Endothelial cell (in vitro differentiated cells): ENCODE results near the gene ATXN7L1. TPM values are rescaled to one million over a fixed set of nuclear protein-coding genes. Genes with fewer than 3 reads are reported as not detected.
A peak's percentile ranks its signal among the peaks of the same experiment; 100 is the strongest.

Source experiments
- DNase-seq: peaks from one replicate; pipeline ENCODE4 v3.0.0; 2021; ENCODE audit warnings: low spot score
- H3K27ac Mint-ChIP-seq: one replicate; pipeline ENCODE4 v1.8.0; 2021; ENCODE audit warnings: mixed read lengths, inconsistent platforms; ENCODE audit not compliant: unreplicated experiment
- H3K27me3 Mint-ChIP-seq: one replicate; pipeline ENCODE4 v1.8.0; 2021; ENCODE audit warnings: mild to moderate bottlenecking, moderate library complexity, mixed read lengths, inconsistent platforms; ENCODE audit not compliant: unreplicated experiment
- H3K36me3 Mint-ChIP-seq: one replicate; pipeline ENCODE4 v1.8.0; 2021; ENCODE audit warnings: mild to moderate bottlenecking, low read depth, mixed read lengths, inconsistent platforms; ENCODE audit not compliant: unreplicated experiment
- H3K4me1 Mint-ChIP-seq: one replicate; pipeline ENCODE4 v1.8.0; 2021; ENCODE audit warnings: mild to moderate bottlenecking, mixed read lengths, inconsistent platforms; ENCODE audit not compliant: unreplicated experiment
- H3K4me3 Mint-ChIP-seq: one replicate; pipeline ENCODE4 v1.8.0; 2021; ENCODE audit warnings: mild to moderate bottlenecking, mixed read lengths, inconsistent platforms; ENCODE audit not compliant: unreplicated experiment
- H3K9me3 Mint-ChIP-seq: one replicate; pipeline ENCODE4 v1.8.0; 2021; ENCODE audit warnings: mixed read lengths, inconsistent platforms; ENCODE audit not compliant: unreplicated experiment
- CTCF ChIP-seq: fragments of 200-600 bp; sonication (generic); IDR thresholded peaks from one replicate; pipeline ENCODE4 v1.5.0; 2021; ENCODE audit warnings: antibody characterized with exemption; ENCODE audit not compliant: unreplicated experiment
- total RNA-seq: library from RNA; stranded (reverse); fragmentation: NEBNext Ultra II Directional; extraction: Animal tissue kit (Norgen Biotek cat#: 25700); gene quantifications from one replicate; pipeline ENCODE4 v1.2.1, GENCODE V29; 2021; ENCODE audit not compliant: unreplicated experiment

The ATXN7L1 gene
- total RNA-seq, 1 donor from 2014 or later: 18.4 TPM

GRCh38 chr7:105815576-105815975 is 60.8 kb downstream of the ATXN7L1 start:
- Mint-ChIP-seq H3K4me1 (peaks cover 29% of the 10 kb centered on the region), H3K36me3 (peaks cover 10% of the 10 kb centered on the region), H3K27me3 (peaks cover 5% of the 10 kb centered on the region), H3K27ac (no peak overlapping the region), H3K4me3 (no peak overlapping the region), H3K9me3 (no peaks in the 10 kb centered on the region)
- no peak for TF ChIP-seq CTCF
- DNase-seq: no peak

- DNase-seq: no peak
- Mint-ChIP-seq H3K27ac (no peak overlapping the region), H3K27me3 (peaks cover 7% of the 10 kb centered on the region), H3K4me3 (no peak overlapping the region), H3K4me1 (peaks cover 29% of the 10 kb centered on the region), H3K36me3 (peaks cover 12% of the 10 kb centered on the region), H3K9me3 (no peaks in the 10 kb centered on the region)
- no peak for TF ChIP-seq CTCF
Measured at GRCh38 chr7:105814481-105814880, 61.9 kb downstream of the ATXN7L1 start.

DNA sequence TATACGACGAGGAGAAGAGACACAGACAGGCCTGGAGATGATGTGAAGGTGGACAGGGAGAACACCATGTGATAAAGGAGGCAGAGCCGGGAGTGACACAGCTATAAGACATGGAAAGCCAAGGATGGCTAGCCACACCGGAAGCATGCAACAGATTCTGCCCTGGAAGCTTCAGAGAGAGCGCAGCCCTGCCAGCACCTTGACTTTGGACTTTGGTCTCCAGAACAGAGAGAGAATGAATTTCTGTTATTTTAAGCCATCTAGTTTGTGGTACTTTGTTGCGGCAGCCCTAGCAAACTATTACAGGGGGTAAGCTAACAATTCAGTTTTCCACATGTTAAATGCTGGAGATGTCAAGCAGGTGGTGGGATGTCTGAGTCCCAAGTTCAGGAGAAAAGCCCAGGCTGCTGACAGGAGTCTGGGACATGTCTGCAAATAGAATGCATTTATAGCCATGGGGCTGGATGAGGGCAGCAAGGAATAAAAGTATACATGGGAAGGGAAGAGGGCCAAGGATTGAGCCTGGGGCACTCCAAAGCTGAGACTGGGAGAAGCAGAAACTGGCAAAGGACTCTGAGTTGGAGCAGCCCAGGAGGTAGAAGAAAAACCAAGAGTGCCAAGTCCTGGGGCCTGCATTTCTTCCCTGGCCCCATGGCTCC is 65.1 kb downstream of the ATXN7L1 start:
- no peak overlapping the region for H3K27ac Mint-ChIP-seq
- H3K4me1 Mint-ChIP-seq: peaks cover 28% of the 10 kb centered on the region
- H3K9me3 Mint-ChIP-seq: no peaks in the 10 kb centered on the region
- H3K4me3 Mint-ChIP-seq: no peak overlapping the region
- peaks cover 11% of the 10 kb centered on the region for H3K36me3 Mint-ChIP-seq
- no peak for DNase-seq
- peaks cover 7% of the 10 kb centered on the region for H3K27me3 Mint-ChIP-seq
- no peak for TF ChIP-seq CTCF

GRCh38 chr7:105810556-105810955 is 65.8 kb downstream of the ATXN7L1 start:
- Mint-ChIP-seq H3K4me1 (peaks cover 28% of the 10 kb centered on the region), H3K4me3 (peak overlapping the region; percentile 54), H3K36me3 (peaks cover 11% of the 10 kb centered on the region), H3K27ac (peak overlapping the region; percentile 52), H3K27me3 (peaks cover 11% of the 10 kb centered on the region), H3K9me3 (no peaks in the 10 kb centered on the region)
- DNase-seq: no peak
- no peak for TF ChIP-seq CTCF

DNA sequence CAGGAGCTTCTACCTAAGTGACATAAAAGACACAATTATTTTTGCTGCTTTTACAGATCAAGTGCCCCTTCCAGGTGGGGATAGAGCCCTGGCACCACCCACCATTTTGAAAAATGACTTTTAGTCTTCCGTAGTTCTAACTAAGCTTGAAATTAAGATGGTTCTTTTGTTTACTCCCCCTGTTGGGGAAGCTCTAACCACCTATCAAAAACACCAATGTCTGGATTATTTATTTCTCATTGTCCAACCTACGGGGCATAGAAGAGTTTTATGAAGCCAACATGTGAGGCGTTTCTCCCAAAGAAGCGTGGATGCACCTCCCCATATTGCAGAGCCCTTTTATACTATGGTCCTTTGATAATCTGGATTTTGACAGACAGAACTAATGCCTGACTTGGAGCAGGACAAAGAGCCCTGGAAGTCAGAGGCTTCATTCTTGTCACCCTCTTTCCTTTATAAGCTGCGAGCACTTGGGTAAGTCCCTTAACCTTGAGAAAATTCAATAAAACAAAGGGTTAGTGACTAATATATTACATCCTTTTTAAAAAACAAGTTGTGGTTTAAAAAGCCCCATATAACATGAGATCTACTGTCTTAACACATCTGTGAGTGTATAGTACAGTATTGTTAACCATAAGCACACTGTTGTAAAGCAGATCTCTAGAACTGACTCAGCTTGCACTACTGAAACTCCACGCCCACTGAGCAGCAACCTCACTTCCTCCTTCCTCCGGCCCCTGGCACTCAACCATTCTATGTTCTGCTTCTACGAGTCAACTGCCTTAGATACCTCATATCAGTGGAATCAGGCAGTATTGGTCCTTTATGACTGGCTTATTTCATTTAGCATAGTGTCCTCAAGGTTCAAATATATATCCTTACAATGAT is 67.5 kb downstream of the ATXN7L1 start:
- no peak for TF ChIP-seq CTCF
- DNase-seq: no peak
- Mint-ChIP-seq H3K27ac (no peak overlapping the region), H3K4me3 (no peak overlapping the region), H3K36me3 (peaks cover 18% of the 10 kb centered on the region), H3K4me1 (peaks cover 24% of the 10 kb centered on the region), H3K27me3 (peaks cover 14% of the 10 kb centered on the region), H3K9me3 (no peaks in the 10 kb centered on the region)
